Fibroblast of mammary gland (primary cell): ENCODE results near the gene PPP2R1B.

ENCODE experiments used
- DNase-seq: peaks from one replicate; pipeline ENCODE4 v3.0.0-alpha.2; 2010; ENCODE audit warnings: low read depth
- H3K4me3 ChIP-seq: 2 replicates; pipeline ENCODE4 v1.5.1; 2011; ENCODE audit warnings: low read depth, mild to moderate bottlenecking, low read length, moderate library complexity; ENCODE audit not compliant: control insufficient read depth
- TF ChIP-seq, protein P1 (sequence below): conservative IDR thresholded peaks from 2 replicates; pipeline ENCODE4 v1.5.1; 2011; ENCODE audit warnings: low read depth, low read length, inconsistent platforms; ENCODE audit not compliant: control insufficient read depth, insufficient read depth

The PPP2R1B gene

DNA sequence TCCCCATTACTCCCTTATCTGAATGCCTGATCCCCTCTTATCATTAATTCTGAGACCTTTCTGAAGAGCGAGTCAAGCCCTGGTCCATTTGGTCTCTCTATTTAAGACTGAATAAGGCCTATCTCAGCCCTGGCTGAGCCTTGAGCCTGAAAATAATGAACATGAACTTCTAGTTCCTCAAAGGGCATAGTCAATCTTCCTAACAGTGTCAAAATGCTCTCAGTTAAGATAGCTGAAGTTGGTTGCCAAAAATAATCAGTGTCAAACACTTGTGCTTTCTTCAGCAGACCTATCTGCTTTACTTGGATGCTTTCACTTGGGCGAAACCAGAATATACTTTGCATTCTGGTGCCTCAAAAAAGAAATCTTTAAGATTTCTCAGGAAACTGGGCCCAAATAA, 42.6 kb upstream of the PPP2R1B start:
- no peak for DNase-seq
- no peak overlapping the region for H3K4me3 ChIP-seq
- TF ChIP-seq, protein P1, sequence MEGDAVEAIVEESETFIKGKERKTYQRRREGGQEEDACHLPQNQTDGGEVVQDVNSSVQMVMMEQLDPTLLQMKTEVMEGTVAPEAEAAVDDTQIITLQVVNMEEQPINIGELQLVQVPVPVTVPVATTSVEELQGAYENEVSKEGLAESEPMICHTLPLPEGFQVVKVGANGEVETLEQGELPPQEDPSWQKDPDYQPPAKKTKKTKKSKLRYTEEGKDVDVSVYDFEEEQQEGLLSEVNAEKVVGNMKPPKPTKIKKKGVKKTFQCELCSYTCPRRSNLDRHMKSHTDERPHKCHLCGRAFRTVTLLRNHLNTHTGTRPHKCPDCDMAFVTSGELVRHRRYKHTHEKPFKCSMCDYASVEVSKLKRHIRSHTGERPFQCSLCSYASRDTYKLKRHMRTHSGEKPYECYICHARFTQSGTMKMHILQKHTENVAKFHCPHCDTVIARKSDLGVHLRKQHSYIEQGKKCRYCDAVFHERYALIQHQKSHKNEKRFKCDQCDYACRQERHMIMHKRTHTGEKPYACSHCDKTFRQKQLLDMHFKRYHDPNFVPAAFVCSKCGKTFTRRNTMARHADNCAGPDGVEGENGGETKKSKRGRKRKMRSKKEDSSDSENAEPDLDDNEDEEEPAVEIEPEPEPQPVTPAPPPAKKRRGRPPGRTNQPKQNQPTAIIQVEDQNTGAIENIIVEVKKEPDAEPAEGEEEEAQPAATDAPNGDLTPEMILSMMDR = no peak

DNA sequence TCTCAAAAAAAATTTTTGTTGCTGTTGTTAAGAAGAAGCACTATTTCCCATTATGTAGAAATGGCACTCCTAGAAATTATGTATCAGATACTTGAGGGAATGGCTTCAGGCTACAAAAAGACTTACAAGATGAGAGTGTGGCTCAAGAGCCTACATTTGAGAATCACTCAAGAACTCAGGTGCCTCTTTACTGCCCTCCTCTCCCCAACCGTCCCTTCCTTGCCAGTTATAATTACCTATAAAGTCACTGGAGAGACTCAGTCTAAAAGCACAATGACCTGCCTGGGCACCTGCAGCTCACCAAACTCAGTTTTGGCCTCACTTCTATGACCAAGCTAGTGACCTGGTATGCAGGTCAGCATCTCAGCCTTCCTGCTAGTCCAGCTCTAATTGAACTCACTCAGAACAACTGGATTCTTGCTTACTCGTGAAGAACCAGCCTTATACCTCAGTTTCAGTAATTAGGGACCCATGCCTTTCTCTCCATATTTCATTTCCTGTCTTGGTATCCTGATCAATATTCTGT, 41.9 kb upstream of the PPP2R1B start:
- TF ChIP-seq, protein P1 = no peak
- no peak for DNase-seq

DNA sequence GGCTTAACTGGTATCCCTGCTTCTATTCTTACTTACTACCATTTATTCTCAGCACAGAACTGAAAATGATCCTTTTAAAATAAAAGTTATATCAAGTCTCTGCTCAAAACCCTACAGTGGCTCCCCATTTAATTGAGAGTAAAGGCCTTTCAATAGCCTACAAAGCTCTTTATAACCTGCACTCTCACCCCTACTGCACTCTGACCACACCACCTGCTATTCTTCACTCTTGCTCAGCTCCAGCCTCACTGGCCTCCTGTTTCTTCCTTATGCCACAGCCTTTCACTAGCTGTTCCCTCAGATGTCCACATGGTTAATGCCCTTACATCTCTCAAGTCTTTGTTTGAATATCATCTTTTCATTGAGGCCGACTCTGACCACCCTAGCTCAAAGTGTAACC, 40.9 kb upstream of the PPP2R1B start:
- TF ChIP-seq, protein P1 = no peak
- H3K4me3 ChIP-seq = no peak overlapping the region
- DNase-seq = no peak

More for the DNA sequence above, 41.9 kb upstream of the PPP2R1B start:
- no peak overlapping the region for H3K4me3 ChIP-seq

DNA sequence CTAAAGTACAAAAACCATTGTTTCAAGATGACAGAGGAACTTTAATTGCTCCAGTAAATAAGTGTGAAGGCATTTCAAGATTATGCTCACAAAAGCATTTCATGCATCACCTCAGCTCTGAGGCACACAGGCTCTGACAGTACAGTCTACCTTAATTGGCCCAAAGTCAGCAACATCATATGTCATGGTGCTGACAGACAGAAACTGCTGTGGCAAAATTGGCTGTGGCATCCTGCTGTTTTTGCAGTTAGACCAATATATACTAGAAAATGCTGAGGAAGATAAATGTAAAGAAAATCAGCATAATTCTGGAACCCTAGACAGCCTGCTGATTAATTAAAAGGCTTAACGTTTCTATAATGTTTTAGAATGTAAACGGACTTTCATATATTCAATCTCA, 34.9 kb upstream of the PPP2R1B start:
- TF ChIP-seq, protein P1 = no peak
- H3K4me3 ChIP-seq = no peak overlapping the region
- no peak for DNase-seq

DNA sequence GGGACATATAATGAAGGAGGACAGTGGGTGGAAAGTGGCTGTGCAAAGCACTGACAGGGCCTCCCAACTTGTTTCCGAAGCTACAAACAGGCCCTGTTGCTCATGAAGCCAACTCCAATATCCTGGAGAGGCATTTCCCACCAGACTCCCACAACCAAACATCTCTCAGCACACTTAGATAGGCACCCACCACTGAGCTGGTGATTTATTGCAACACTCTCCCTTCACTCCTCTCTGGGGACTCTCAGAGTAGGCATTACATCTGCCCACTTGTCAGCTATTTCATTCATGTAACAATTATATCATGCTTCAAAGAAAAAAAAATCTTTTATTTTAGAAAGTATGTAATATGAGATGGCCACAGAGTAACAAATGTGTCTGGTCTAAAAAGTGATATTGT, 32.1 kb upstream of the PPP2R1B start:
- TF ChIP-seq, protein P1 = no peak
- H3K4me3 ChIP-seq = no peak overlapping the region
- no peak for DNase-seq

DNA sequence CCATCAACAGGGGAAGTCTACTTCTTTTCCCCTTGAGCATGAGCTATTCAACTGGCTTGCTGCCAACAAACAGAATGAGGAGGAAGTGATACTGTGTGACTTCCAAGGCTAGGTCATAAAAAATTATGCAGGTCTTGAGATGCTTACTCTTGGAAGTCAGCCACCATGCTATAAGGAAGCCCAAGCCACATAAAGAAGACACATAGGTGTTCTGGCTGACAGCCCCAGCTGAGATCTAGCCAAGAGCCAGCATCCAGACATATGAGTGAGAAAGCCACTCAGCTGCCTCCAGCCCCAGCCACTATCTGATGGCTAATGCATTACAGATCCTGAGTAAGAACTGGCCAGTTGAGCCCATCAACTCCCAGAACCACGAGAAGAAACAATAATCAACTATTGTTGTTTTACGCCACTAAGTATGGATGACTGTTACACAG, 31.0 kb upstream of the PPP2R1B start:
- H3K4me3 ChIP-seq = no peak overlapping the region
- TF ChIP-seq, protein P1 = no peak
- peak; percentile 77 for DNase-seq

DNA sequence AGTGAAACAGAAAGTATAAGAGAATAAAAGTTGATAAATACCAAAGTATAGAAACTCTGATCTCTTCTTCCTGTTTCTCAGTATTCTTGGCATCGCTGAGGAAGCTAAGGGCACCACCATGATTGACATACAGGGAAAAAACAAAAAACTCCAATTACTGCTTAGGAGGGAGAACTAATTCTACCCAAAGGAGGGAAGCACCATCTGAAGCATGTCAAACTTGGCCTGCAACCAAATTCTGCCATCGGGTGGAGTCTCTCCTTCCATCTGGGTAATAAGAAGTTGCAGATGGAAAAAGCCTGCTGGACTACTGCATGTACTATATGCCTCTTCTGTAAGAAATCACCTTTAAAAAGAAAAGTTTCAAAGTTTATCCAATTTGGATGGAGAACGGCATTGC, 30.5 kb upstream of the PPP2R1B start:
- H3K4me3 ChIP-seq = no peak overlapping the region
- no peak for DNase-seq
- TF ChIP-seq, protein P1 = no peak
